AG10803 (cell line): ENCODE results near the gene ROBO1.

Source experiments
- DNase-seq: peaks from one replicate; pipeline ENCODE4 v3.0.0; 2010; ENCODE audit warnings: low read depth
- H3K4me3 ChIP-seq: 2 replicates; pipeline ENCODE4 v1.5.1; 2011; ENCODE audit warnings: mild to moderate bottlenecking, low read length, control low read depth
- CTCF ChIP-seq: conservative IDR thresholded peaks from 2 replicates; pipeline ENCODE4 v1.5.1; 2011; ENCODE audit warnings: mild to moderate bottlenecking, low read length, control low read depth, inconsistent platforms

Gene ROBO1

GRCh38 chr3:79057756-79058155 is 710.0 kb downstream of the ROBO1 start:
- DNase-seq = no peak
- no peak for TF ChIP-seq CTCF
- no peak overlapping the region for H3K4me3 ChIP-seq

DNA sequence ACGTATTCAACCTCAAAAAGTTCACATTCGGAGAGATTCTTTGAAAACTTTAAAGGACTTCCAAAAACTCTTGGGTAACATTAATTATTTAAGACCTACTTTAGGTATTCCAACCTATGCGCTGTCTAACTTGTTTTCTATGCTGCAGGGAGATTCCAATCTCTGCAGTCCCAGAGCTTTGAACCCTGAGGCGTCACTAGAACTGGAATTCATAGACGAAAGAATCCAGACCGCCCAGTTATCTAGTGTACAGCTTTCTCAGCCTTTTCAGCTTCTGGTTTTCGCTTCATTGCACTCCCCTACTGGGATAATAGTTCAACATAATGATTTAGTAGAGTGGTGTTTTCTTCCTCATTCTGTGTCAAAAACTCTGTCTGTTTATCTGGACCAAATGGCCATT is 711.3 kb downstream of the ROBO1 start:
- TF ChIP-seq CTCF = no peak
- H3K4me3 ChIP-seq = no peak overlapping the region
- no peak for DNase-seq

DNA sequence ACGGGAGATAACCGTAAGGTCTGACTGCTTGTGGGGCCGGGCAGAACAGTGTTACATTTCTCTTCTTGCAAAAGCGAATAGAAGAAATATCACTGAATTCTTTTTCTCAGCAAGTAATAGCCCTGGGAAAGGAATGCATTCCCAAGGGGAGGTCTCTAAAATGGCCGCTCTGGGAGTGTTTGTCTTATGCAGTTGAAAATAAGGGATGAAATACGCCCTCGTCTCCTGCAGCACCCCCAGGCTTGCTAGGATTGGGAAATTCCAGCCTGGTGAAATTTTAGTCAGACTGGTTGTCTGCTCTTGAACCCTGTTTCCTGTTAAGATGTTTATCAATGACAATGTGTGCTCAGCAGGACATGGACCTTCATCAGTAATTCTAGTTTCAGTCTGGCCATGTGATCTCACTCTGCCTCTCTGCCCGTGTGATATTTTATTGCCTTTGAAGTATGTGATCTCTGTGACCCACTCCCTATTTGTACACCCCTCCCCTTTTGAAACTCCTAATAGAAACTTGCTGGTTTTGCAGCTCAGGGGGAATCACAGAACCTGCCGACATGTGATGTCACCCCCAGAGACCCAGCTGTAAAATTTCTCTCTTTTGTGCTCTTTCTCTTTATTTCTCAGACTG is 715.6 kb downstream of the ROBO1 start:
- no peak for TF ChIP-seq CTCF
- no peak overlapping the region for H3K4me3 ChIP-seq
- DNase-seq = no peak

DNA sequence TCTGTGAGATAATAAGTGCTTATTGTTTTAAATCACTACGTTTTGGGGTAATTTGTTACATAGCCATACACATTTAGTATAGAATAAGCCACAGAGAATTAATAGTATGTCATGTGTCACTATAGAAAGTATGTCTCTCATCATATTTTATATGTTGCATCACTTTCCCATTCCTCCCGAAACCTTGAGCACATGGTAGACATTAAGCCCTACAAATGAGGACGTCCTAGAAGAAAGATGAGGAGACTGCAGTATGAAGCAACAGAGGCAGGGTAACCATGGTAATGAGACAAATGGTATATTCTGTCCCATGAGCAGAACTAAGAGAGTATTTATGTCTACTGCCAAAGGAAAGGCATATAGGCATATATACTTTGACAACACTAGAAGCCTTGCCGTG is 720.2 kb downstream of the ROBO1 start:
- no peak for TF ChIP-seq CTCF
- no peak overlapping the region for H3K4me3 ChIP-seq
- DNase-seq = peak; percentile 19

DNA sequence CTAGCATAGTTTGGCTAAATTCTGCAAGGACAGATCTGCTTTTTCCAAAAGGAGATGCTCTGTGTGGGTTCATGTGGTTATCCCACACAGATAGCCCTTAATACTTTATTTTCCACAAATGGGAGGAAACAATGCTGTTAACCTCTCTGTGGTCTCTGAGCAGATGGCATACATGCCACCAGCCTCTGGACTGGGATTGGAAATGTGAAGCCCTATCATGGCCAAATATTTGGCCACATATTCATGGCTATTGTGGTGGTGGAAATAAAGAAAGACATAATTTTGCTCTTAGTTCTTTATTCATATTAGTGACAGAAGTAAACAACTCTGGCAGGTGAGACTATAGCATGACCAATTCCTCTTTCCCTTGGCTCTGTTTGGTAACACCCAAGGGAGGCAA is 726.2 kb downstream of the ROBO1 start:
- no peak overlapping the region for H3K4me3 ChIP-seq
- peak; percentile 28 for DNase-seq
- no peak for TF ChIP-seq CTCF

GRCh38 chr3:79040701-79041100 is 727.1 kb downstream of the ROBO1 start:
- no peak for TF ChIP-seq CTCF
- peak; percentile 81 for DNase-seq
- no peak overlapping the region for H3K4me3 ChIP-seq

DNA sequence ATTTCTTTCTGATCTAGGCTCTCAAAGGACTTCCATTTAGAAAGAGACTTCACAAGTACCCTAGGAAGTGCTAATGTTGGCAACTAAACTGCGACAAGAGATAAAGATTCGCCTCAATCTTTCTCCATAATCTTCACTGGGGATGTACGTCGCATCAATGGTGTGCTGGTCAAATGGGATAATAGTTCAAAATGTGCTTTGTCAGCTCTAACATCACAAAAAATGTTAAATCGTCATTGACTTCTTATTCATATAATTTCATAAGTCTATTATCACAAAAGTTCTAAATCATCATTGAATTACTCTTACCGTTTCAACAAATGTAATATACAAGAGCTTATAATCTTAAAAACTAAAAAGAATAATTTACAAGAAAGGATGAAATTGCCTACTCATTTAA is 727.7 kb downstream of the ROBO1 start:
- no peak for TF ChIP-seq CTCF
- H3K4me3 ChIP-seq = no peak overlapping the region
- DNase-seq = no peak
